ENCODE results near the gene STEAP2.
"Not testable (repeated sequence)": the region's sequence is repeated elsewhere in the genome, so short reads cannot be mapped to it uniquely, and the experiment has no call there.

The STEAP2 gene

GRCh38 chr7:90211391-90212148 lies at the start of gene STEAP2:
STEAP2 (plus strand) TSS chr7:90211740; CDS start chr7:90225083, 13,343 bp downstream.
- DNase-seq (ENCODE audit: low read depth), result peak; percentile 13

GRCh38 chr7:90163534-90163933 lies 48.0 kb upstream of the STEAP2 start:
- DNase-seq (ENCODE audit: low read depth), result no peak

- DNase-seq (ENCODE audit: low read depth), result no peak
Observed at GRCh38 chr7:90165724-90166123, 45.8 kb upstream of the STEAP2 start.

- no peak for DNase-seq (ENCODE audit: low read depth)
Observed at GRCh38 chr7:90166153-90166552, 45.4 kb upstream of the STEAP2 start.

GRCh38 chr7:90167361-90167760 lies 44.2 kb upstream of the STEAP2 start:
- DNase-seq (ENCODE audit: low read depth), result no peak

- DNase-seq (ENCODE audit: low read depth), result no peak
Observed at GRCh38 chr7:90169891-90170290, 41.6 kb upstream of the STEAP2 start.

GRCh38 chr7:90172121-90172520 lies 39.4 kb upstream of the STEAP2 start:
- DNase-seq (ENCODE audit: low read depth), result no peak

GRCh38 chr7:90172624-90173023 lies 38.9 kb upstream of the STEAP2 start:
- no peak for DNase-seq (ENCODE audit: low read depth)

- no peak for DNase-seq (ENCODE audit: low read depth)
Observed at GRCh38 chr7:90173127-90173844, 38.3 kb upstream of the STEAP2 start.

- DNase-seq (ENCODE audit: low read depth), result no peak
Observed at GRCh38 chr7:90175667-90176066, 35.9 kb upstream of the STEAP2 start.

GRCh38 chr7:90176195-90176594 lies 35.3 kb upstream of the STEAP2 start:
- DNase-seq (ENCODE audit: low read depth), result no peak

- no peak for DNase-seq (ENCODE audit: low read depth)
Observed at GRCh38 chr7:90178166-90178565, 33.4 kb upstream of the STEAP2 start.

- peak; percentile 11 for DNase-seq (ENCODE audit: low read depth)
Observed at GRCh38 chr7:90178679-90179278, 32.8 kb upstream of the STEAP2 start.

- DNase-seq (ENCODE audit: low read depth), result no peak
Observed at GRCh38 chr7:90180011-90180585, 31.4 kb upstream of the STEAP2 start.

- no peak for DNase-seq (ENCODE audit: low read depth)
Observed at GRCh38 chr7:90180649-90181048, 30.9 kb upstream of the STEAP2 start.

- DNase-seq (ENCODE audit: low read depth), result no peak
Observed at GRCh38 chr7:90181485-90181884, 30.1 kb upstream of the STEAP2 start.

GRCh38 chr7:90186290-90186689 lies 25.2 kb upstream of the STEAP2 start:
- DNase-seq (ENCODE audit: low read depth), result not testable (repeated sequence)

- DNase-seq (ENCODE audit: low read depth), result no peak
Observed at GRCh38 chr7:90187507-90188050, 24.0 kb upstream of the STEAP2 start.

- DNase-seq (ENCODE audit: low read depth), result no peak
Observed at GRCh38 chr7:90188281-90188680, 23.3 kb upstream of the STEAP2 start.

- DNase-seq (ENCODE audit: low read depth), result no peak
Observed at GRCh38 chr7:90190995-90191394, 20.5 kb upstream of the STEAP2 start.

- no peak for DNase-seq (ENCODE audit: low read depth)
Observed at GRCh38 chr7:90191648-90192047, 19.9 kb upstream of the STEAP2 start.

Data from activated T-cell treated with anti-CD3 and anti-CD28 coated beads for 24 hours (primary cell).